Dermis blood vessel endothelial cell (primary cell): ENCODE results near the gene ACSBG1. TPM values are rescaled to one million over a fixed set of nuclear protein-coding genes. Genes with fewer than 3 reads are reported as not detected.

ENCODE experiments used
- DNase-seq: peaks from one replicate; pipeline ENCODE4 v3.0.0; 2010
- total RNA-seq: library from RNA; depleted of rRNA; stranded (reverse); fragments of >200 nt; gene quantifications from 2 replicates; pipeline ENCODE4 v1.2.3, GENCODE V29; 2014

Gene ACSBG1
- total RNA-seq, result not detected in 2 replicates

- no peak for DNase-seq
These were observed at the start of gene ACSBG1 for GRCh38 chr15:78234515-78235040. Gene ACSBG1 (minus strand): TSS chr15:78234565. CDS start chr15:78234501, 64 bp downstream.

DNA sequence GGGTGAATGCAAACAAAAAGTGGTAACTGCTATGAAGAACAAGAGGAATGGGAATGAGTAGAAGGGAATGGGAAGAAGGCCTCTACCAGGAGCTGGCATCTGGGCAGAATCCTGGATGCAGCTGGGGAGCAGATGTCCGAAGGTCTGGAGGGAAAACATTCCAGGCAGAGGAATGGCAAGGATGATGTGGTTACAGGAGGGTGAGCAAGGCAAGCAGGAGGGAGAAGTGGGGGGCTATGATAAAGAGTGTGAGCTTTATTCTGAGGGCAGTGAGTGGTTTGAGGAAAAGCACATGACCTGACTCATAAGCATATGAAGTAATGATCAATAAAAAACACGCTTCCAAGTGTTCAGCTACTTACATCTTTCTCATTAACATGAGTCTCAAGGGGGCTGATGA is 48.0 kb upstream of the ACSBG1 start:
- no peak for DNase-seq

GRCh38 chr15:78280319-78281072 is 46.1 kb upstream of the ACSBG1 start:
- DNase-seq, result no peak

- no peak for DNase-seq
These were observed 41.9 kb upstream of the ACSBG1 start for GRCh38 chr15:78276064-78276943.

- DNase-seq, result no peak
These were observed 40.6 kb upstream of the ACSBG1 start for GRCh38 chr15:78274994-78275393.

GRCh38 chr15:78272776-78273175 is 38.4 kb upstream of the ACSBG1 start:
- DNase-seq, result no peak

DNA sequence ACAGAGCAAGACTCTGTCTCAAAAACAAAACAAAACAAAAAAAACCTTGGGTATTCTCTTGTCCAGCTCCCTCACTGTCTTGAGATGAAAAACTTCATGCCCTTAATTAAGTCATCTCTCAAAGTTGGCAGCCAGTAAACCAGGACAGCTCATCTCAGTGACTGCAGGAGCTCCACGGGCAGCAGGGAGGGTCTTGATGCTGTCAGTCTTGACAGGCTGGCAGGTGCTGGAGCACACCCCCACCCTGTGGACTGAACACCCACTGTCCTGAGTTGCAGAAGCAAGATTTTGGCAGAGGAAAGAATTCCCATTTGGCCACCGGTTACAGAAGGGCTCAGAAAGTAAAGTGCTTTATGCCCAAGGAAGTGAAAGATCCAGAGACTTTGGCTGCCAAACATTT is 38.0 kb upstream of the ACSBG1 start:
- DNase-seq, result no peak

- DNase-seq, result no peak
These were observed 32.4 kb upstream of the ACSBG1 start for GRCh38 chr15:78266806-78267205.

DNA sequence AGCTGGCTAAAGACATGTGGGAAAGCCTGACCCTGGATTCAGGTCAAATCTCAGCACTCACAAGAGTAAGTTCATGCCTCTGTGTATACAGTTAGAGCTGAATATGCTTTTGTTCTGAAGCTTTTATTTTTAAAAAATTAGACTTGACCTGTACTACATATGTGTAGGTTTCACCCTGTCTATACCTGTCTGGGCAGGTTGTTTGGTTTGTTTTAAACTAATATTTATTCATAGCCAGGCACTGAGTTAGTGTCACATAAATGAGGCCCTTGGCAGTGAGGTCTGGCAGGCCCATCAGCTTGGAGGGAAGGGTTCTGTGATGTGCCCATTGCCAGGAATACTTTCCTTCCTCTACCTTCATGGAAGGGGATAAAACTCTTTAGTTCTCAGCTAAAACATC is 31.9 kb upstream of the ACSBG1 start:
- DNase-seq, result no peak

GRCh38 chr15:78265752-78266224 is 31.4 kb upstream of the ACSBG1 start:
- peak; percentile 52 for DNase-seq

- no peak for DNase-seq
These were observed 30.7 kb upstream of the ACSBG1 start for GRCh38 chr15:78265137-78265460.

DNA sequence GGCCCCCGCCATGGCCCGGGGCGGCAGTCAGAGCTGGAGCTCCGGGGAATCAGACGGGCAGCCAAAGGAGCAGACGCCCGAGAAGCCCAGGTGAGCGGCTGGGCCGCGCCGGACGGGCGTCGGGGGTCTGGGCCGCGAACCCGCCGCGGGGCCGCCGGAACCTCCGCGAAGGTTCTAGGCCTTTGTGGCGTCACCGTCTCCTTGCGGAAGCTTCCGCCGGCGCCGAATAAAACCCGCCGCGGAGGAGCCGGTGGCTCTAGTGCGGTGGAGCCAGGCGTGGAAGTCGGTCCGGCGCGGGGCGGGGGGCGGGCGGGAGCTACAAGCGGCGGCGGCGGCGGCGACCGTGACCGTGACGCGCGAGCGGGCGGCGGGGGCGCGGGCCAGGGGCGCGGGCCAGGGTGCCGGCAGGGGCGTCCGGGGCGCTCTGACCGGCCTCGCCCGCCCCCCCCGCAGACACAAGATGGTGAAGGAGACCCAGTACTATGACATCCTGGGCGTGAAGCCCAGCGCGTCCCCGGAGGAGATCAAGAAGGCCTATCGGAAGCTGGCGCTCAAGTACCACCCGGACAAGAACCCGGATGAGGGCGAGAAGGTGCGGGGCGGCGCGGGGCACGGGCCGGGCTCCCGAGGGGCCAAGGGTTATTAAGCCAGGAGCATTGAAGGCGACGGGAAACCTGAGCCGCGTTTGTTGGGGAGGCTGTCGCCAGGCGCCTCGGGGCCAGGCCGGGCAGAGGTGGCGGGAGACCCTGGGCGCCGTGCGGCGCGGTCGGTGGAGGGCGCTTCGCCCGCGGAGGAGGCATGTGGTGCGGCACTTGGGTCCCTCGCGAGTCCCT is 30.2 kb upstream of the ACSBG1 start, which contains the start of gene DNAJA4:
TSS of gene DNAJA4 (plus strand) at position 259 of the 833 bp plus-strand sequence. CDS start at position 461, 202 bp downstream.
- DNase-seq, result peak; percentile 66

DNA sequence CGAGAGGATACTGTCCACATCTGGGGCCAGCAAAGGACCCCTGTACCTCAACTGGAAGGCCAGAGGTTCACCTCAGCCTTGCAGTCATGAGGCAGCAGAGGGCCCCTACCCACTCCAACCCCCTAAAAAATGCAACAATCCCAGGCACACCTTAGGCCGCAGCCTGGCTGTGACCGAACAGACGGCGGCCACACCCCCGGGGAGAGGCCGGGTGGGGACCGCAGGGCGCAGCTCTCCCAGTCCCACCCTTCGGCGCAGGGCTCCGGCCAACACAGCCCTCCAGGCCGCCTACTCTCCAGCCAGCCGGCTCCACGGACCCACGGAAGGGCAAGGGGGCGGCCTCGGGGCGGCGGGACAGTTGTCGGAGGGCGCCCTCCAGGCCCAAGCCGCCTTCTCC is 29.5 kb upstream of the ACSBG1 start:
- no peak for DNase-seq

GRCh38 chr15:78263351-78263781 is 29.0 kb upstream of the ACSBG1 start:
- DNase-seq, result no peak

- no peak for DNase-seq
These were observed 26.7 kb upstream of the ACSBG1 start for GRCh38 chr15:78261062-78261461.

- no peak for DNase-seq
These were observed 26.1 kb upstream of the ACSBG1 start for GRCh38 chr15:78260489-78260888.

DNA sequence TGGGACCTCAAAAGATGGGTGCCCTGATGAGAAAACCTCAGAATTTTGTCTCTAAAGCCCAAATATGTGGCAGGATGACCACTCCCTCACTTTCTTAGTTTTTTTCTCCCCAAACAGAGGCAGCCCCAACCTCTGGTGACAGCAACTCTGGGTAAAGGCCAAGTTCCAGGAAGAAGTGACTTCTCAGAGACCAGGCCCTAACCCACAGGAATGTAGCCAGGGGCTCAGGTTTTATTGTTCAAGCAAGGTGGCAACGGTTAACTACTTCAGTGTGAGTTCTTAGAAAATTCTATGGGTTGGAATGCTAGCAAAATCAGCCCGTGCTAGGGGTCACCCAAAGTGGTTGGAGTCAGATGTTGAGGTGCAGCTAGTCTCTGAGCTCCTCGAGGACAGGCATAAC is 24.9 kb upstream of the ACSBG1 start:
- DNase-seq, result no peak

- no peak for DNase-seq
These were observed 23.3 kb upstream of the ACSBG1 start for GRCh38 chr15:78257681-78258080.

- DNase-seq, result no peak
These were observed 21.7 kb upstream of the ACSBG1 start for GRCh38 chr15:78256044-78256437.

- no peak for DNase-seq
These were observed 21.2 kb upstream of the ACSBG1 start for GRCh38 chr15:78255421-78256043.

- no peak for DNase-seq
These were observed 16.8 kb upstream of the ACSBG1 start for GRCh38 chr15:78251136-78251535.

DNA sequence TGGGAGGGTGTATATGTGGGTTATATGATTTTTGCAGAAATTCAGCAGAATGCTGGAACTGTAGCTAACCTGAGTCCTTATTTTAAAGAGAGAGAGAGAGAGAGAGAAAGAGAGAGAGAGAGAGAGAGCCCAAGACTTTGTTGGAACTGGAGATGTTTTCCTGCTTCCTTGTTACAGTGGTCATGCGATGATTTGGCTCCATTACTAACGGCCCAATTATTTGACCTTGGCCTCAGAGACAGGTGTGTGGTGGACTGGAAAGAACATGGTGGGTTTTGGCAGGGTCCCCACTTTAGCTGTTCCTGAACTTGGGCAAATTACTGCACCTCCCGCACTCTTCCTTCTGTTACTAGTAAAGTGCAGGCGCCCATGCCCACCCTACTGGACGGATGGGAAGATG is 14.8 kb upstream of the ACSBG1 start:
- no peak for DNase-seq
